ENCODE measurements around the gene RPP30.

Gene RPP30

GRCh38 chr10:90871766-90872647 is at the start of gene RPP30:
Gene RPP30 (plus strand): TSS chr10:90871974. CDS start chr10:90871987, 13 bp downstream.
- peak within 1 kb of the TSS; percentile 74 to 95 (median 92) for H3K9ac ChIP-seq (ENCODE audit: low read length in 5 of 5)
- H3K27me3 ChIP-seq (ENCODE audit: control insufficient read depth in 5 of 5, insufficient read depth in 4 of 5, low read length in 5 of 5) = no peaks in the 10 kb centered on the region
- H3K9me3 ChIP-seq (ENCODE audit: control insufficient read depth in 5 of 5, low read length in 5 of 5) = no peaks in the 10 kb centered on the region
- H3K36me3 ChIP-seq (ENCODE audit: control insufficient read depth in 5 of 5, insufficient read depth in 5 of 5, low read length in 5 of 5) = peaks cover 4 to 15% (median 14%) of the 10 kb centered on the region in 5 donors
- peaks cover 5 to 27% (median 23%) of the 10 kb centered on the region in 5 donors for H3K4me1 ChIP-seq (ENCODE audit: control insufficient read depth in 5 of 5, insufficient read depth in 5 of 5, low read length in 5 of 5)
- H3K4me3 ChIP-seq (ENCODE audit: low read depth in 1 of 5, low read length in 5 of 5) = peak within 1 kb of the TSS; percentile 91 to 98 (median 96)
- H3K27ac ChIP-seq (ENCODE audit: low read depth, low read length) = peak within 1 kb of the TSS; percentile 19

DNA sequence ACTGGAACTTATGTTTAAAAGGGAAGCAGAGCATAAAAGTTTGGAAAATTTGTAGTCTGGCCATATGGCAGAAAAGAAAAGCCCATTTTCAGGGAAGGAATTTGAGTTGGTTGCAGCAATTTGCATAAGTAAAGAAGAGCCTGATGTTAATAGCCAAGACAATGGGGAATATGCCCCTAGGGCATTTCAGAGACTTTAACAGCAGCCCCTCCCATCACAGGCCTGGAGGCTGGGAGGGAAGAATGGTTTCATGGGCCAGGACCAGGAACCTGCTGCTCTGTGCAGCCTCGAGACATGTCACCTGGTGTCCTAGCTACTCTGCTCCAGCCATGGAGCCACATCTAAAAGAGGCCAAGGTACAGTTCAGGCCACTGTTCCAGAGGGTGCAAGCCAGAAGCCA is 49.3 kb upstream of the RPP30 start:
- no peak overlapping the region for H3K9ac ChIP-seq (ENCODE audit: low read length in 5 of 5)
- H3K27me3 ChIP-seq (ENCODE audit: control insufficient read depth in 5 of 5, insufficient read depth in 4 of 5, low read length in 5 of 5) = peaks cover 0 to 2% (median 0%) of the 10 kb centered on the region in 5 donors
- no peak overlapping the region for H3K27ac ChIP-seq (ENCODE audit: low read depth, low read length)
- no peaks in the 10 kb centered on the region for H3K36me3 ChIP-seq (ENCODE audit: control insufficient read depth in 5 of 5, insufficient read depth in 5 of 5, low read length in 5 of 5)
- H3K4me1 ChIP-seq (ENCODE audit: control insufficient read depth in 5 of 5, insufficient read depth in 5 of 5, low read length in 5 of 5) = no peaks in the 10 kb centered on the region
- peaks cover 0 to 23% (median 13%) of the 10 kb centered on the region in 5 donors for H3K9me3 ChIP-seq (ENCODE audit: control insufficient read depth in 5 of 5, low read length in 5 of 5)
- peak overlapping the region in 1 of 5 donors; percentile 29 for H3K4me3 ChIP-seq (ENCODE audit: low read depth in 1 of 5, low read length in 5 of 5)

- Histone ChIP-seq H3K36me3 (ENCODE audit: control insufficient read depth in 5 of 5, insufficient read depth in 5 of 5, low read length in 5 of 5) (no peaks in the 10 kb centered on the region), H3K9me3 (ENCODE audit: control insufficient read depth in 5 of 5, low read length in 5 of 5) (peaks cover 0 to 2% (median 0%) of the 10 kb centered on the region in 5 donors), H3K4me3 (ENCODE audit: low read depth in 1 of 5, low read length in 5 of 5) (no peak overlapping the region), H3K4me1 (ENCODE audit: control insufficient read depth in 5 of 5, insufficient read depth in 5 of 5, low read length in 5 of 5) (no peaks in the 10 kb centered on the region), H3K27me3 (ENCODE audit: control insufficient read depth in 5 of 5, insufficient read depth in 4 of 5, low read length in 5 of 5) (no peaks in the 10 kb centered on the region), H3K9ac (ENCODE audit: low read length in 5 of 5) (no peak overlapping the region), H3K27ac (ENCODE audit: low read depth, low read length) (no peak overlapping the region)
These were observed 39.7 kb upstream of the RPP30 start for GRCh38 chr10:90832111-90832510.

GRCh38 chr10:90834326-90834725 is 37.4 kb upstream of the RPP30 start:
- Histone ChIP-seq H3K4me1 (ENCODE audit: control insufficient read depth in 5 of 5, insufficient read depth in 5 of 5, low read length in 5 of 5) (no peaks in the 10 kb centered on the region), H3K36me3 (ENCODE audit: control insufficient read depth in 5 of 5, insufficient read depth in 5 of 5, low read length in 5 of 5) (no peaks in the 10 kb centered on the region), H3K4me3 (ENCODE audit: low read depth in 1 of 5, low read length in 5 of 5) (no peak overlapping the region), H3K27ac (ENCODE audit: low read depth, low read length) (no peak overlapping the region), H3K9ac (ENCODE audit: low read length in 5 of 5) (no peak overlapping the region), H3K9me3 (ENCODE audit: control insufficient read depth in 5 of 5, low read length in 5 of 5) (peaks cover 0 to 2% (median 0%) of the 10 kb centered on the region in 5 donors), H3K27me3 (ENCODE audit: control insufficient read depth in 5 of 5, insufficient read depth in 4 of 5, low read length in 5 of 5) (no peaks in the 10 kb centered on the region)

DNA sequence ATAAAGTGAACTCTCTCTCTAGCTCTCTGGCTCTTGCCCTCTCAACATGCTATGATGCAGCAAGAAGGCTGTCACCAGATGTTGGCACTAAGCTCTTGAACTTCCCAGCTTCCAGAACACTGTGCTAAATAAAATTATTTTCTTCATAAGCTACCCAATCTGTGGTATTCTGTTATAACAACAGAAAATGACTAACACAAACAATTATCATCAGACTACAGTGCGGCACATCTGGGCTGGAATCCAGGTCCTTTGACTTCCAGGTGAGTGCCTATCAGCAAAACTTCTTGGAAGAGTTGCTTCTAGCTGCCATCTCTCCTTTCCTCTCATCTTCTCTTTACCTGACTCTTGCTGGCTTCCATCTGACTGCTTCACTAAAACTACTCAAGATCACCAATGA is 34.3 kb upstream of the RPP30 start:
- no peak overlapping the region for H3K9ac ChIP-seq (ENCODE audit: low read length in 5 of 5)
- H3K36me3 ChIP-seq (ENCODE audit: control insufficient read depth in 5 of 5, insufficient read depth in 5 of 5, low read length in 5 of 5) = no peaks in the 10 kb centered on the region
- no peak overlapping the region for H3K4me3 ChIP-seq (ENCODE audit: low read depth in 1 of 5, low read length in 5 of 5)
- no peak overlapping the region for H3K27ac ChIP-seq (ENCODE audit: low read depth, low read length)
- no peaks in the 10 kb centered on the region for H3K4me1 ChIP-seq (ENCODE audit: control insufficient read depth in 5 of 5, insufficient read depth in 5 of 5, low read length in 5 of 5)
- peaks cover 0 to 3% (median 0%) of the 10 kb centered on the region in 5 donors for H3K9me3 ChIP-seq (ENCODE audit: control insufficient read depth in 5 of 5, low read length in 5 of 5)
- H3K27me3 ChIP-seq (ENCODE audit: control insufficient read depth in 5 of 5, insufficient read depth in 4 of 5, low read length in 5 of 5) = peaks cover 0 to 3% (median 0%) of the 10 kb centered on the region in 5 donors

DNA sequence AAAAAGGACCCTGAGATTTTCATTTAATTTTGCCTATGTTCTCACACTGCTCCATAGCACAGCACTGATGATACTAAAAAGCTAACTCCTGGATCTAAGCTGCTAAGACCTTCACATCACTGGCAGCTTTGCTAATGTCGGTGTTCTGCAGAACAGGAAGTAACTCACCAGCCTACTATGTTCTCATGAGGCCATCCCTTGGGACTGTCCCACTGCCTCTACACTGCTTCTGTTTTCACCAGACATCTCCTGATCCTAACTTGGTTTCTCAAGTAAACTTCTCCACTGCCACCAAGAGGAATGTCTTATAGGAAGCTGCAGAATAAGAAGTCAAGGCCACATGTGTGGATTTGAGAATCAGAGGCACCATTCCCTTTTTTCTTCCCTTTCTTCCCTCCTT is 29.0 kb upstream of the RPP30 start:
- Histone ChIP-seq H3K36me3 (ENCODE audit: control insufficient read depth in 5 of 5, insufficient read depth in 5 of 5, low read length in 5 of 5) (no peaks in the 10 kb centered on the region), H3K27me3 (ENCODE audit: control insufficient read depth in 5 of 5, insufficient read depth in 4 of 5, low read length in 5 of 5) (peaks cover 0 to 7% (median 0%) of the 10 kb centered on the region in 5 donors), H3K4me1 (ENCODE audit: control insufficient read depth in 5 of 5, insufficient read depth in 5 of 5, low read length in 5 of 5) (no peaks in the 10 kb centered on the region), H3K9ac (ENCODE audit: low read length in 5 of 5) (no peak overlapping the region), H3K9me3 (ENCODE audit: control insufficient read depth in 5 of 5, low read length in 5 of 5) (peaks cover 0 to 3% (median 0%) of the 10 kb centered on the region in 5 donors), H3K27ac (ENCODE audit: low read depth, low read length) (no peak overlapping the region), H3K4me3 (ENCODE audit: low read depth in 1 of 5, low read length in 5 of 5) (no peak overlapping the region)

DNA sequence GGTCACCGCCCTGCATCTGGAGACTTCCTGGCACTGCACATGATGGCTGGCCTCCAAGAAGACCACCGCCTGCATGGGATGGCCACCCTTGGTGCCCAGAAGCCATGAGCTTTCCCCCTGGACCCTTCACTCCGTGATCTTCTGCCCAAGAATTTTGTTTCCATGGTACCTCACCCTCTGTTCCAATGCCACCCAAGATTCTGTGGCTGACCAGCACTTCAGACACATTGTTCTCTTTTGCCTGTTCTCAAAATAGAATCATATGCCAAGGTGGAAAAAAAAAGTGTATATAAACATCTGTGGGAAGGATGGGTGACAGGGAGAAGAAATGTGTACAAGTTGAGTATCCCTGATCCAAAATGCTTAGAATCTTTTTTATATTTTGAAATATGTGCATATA is 26.0 kb upstream of the RPP30 start:
- Histone ChIP-seq H3K27ac (ENCODE audit: low read depth, low read length) (no peak overlapping the region), H3K9me3 (ENCODE audit: control insufficient read depth in 5 of 5, low read length in 5 of 5) (peaks cover 0 to 11% (median 8%) of the 10 kb centered on the region in 5 donors), H3K4me1 (ENCODE audit: control insufficient read depth in 5 of 5, insufficient read depth in 5 of 5, low read length in 5 of 5) (no peaks in the 10 kb centered on the region), H3K27me3 (ENCODE audit: control insufficient read depth in 5 of 5, insufficient read depth in 4 of 5, low read length in 5 of 5) (peaks cover 0 to 6% (median 0%) of the 10 kb centered on the region in 5 donors), H3K36me3 (ENCODE audit: control insufficient read depth in 5 of 5, insufficient read depth in 5 of 5, low read length in 5 of 5) (no peaks in the 10 kb centered on the region), H3K9ac (ENCODE audit: low read length in 5 of 5) (no peak overlapping the region), H3K4me3 (ENCODE audit: low read depth in 1 of 5, low read length in 5 of 5) (no peak overlapping the region)

- no peak overlapping the region for H3K9ac ChIP-seq (ENCODE audit: low read length in 5 of 5)
- peaks cover 0 to 18% (median 13%) of the 10 kb centered on the region in 5 donors for H3K9me3 ChIP-seq (ENCODE audit: control insufficient read depth in 5 of 5, low read length in 5 of 5)
- H3K27me3 ChIP-seq (ENCODE audit: control insufficient read depth in 5 of 5, insufficient read depth in 4 of 5, low read length in 5 of 5) = peaks cover 0 to 3% (median 0%) of the 10 kb centered on the region in 5 donors
- no peaks in the 10 kb centered on the region for H3K4me1 ChIP-seq (ENCODE audit: control insufficient read depth in 5 of 5, insufficient read depth in 5 of 5, low read length in 5 of 5)
- H3K4me3 ChIP-seq (ENCODE audit: low read depth in 1 of 5, low read length in 5 of 5) = no peak overlapping the region
- H3K27ac ChIP-seq (ENCODE audit: low read depth, low read length) = no peak overlapping the region
- H3K36me3 ChIP-seq (ENCODE audit: control insufficient read depth in 5 of 5, insufficient read depth in 5 of 5, low read length in 5 of 5) = no peaks in the 10 kb centered on the region
These were observed 25.0 kb upstream of the RPP30 start for GRCh38 chr10:90846746-90847145.

DNA sequence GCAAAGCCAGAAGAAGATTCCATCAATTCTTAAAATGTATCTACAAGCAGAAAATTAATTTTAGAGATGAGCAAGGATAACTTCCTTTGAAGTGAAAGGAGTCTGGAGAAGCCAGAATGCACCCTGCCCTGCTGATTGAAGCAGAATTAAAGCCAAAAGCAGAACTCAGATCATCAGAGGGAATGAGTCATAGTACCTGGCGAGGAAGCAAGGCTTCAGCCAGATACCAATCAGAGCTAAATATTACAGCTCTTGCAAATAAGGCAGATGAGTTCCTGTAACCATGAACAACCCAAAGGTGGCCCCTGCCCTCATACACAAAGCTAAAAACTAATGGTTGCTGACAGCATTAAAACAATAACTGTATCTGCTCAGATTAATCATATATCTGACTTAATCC is 24.3 kb upstream of the RPP30 start:
- Histone ChIP-seq H3K9me3 (ENCODE audit: control insufficient read depth in 5 of 5, low read length in 5 of 5) (peaks cover 0 to 18% (median 11%) of the 10 kb centered on the region in 5 donors), H3K36me3 (ENCODE audit: control insufficient read depth in 5 of 5, insufficient read depth in 5 of 5, low read length in 5 of 5) (no peaks in the 10 kb centered on the region), H3K27ac (ENCODE audit: low read depth, low read length) (no peak overlapping the region), H3K4me1 (ENCODE audit: control insufficient read depth in 5 of 5, insufficient read depth in 5 of 5, low read length in 5 of 5) (no peaks in the 10 kb centered on the region), H3K4me3 (ENCODE audit: low read depth in 1 of 5, low read length in 5 of 5) (no peak overlapping the region), H3K27me3 (ENCODE audit: control insufficient read depth in 5 of 5, insufficient read depth in 4 of 5, low read length in 5 of 5) (peaks cover 0 to 3% (median 0%) of the 10 kb centered on the region in 5 donors), H3K9ac (ENCODE audit: low read length in 5 of 5) (no peak overlapping the region)

GRCh38 chr10:90849956-90850749 is 21.6 kb upstream of the RPP30 start:
- H3K4me3 ChIP-seq (ENCODE audit: low read depth in 1 of 5, low read length in 5 of 5) = no peak overlapping the region
- H3K27me3 ChIP-seq (ENCODE audit: control insufficient read depth in 5 of 5, insufficient read depth in 4 of 5, low read length in 5 of 5) = peaks cover 2 to 13% (median 8%) of the 10 kb centered on the region in 5 donors

More at GRCh38 chr10:90849956-90850749, 21.6 kb upstream of the RPP30 start:
- no peaks in the 10 kb centered on the region for H3K36me3 ChIP-seq (ENCODE audit: control insufficient read depth in 5 of 5, insufficient read depth in 5 of 5, low read length in 5 of 5)
- no peaks in the 10 kb centered on the region for H3K4me1 ChIP-seq (ENCODE audit: control insufficient read depth in 5 of 5, insufficient read depth in 5 of 5, low read length in 5 of 5)
- H3K9me3 ChIP-seq (ENCODE audit: control insufficient read depth in 5 of 5, low read length in 5 of 5) = peaks cover 0 to 18% (median 10%) of the 10 kb centered on the region in 5 donors
- H3K27ac ChIP-seq (ENCODE audit: low read depth, low read length) = no peak overlapping the region
- H3K9ac ChIP-seq (ENCODE audit: low read length in 5 of 5) = no peak overlapping the region

Data from subcutaneous abdominal adipose tissue (tissue), 5 donors.